Adrenal gland (tissue), 12 donors: ENCODE results near the gene NMUR1. TPM values are rescaled to one million over a fixed set of nuclear protein-coding genes. Genes with fewer than 3 reads are reported as not detected.
A peak's percentile ranks its signal among the peaks of the same experiment; 100 is the strongest.

Experiments used
- DNase-seq, 7 donors: peaks; one replicate each; pipeline ENCODE4 v3.0.0-alpha.2; 2019 to 2020
- H3K27ac ChIP-seq, 5 donors: fragments of 200-600 bp; sonication (generic) in 4 of 5; 1 replicate in 3 of 5; 2 replicates in 2 of 5; pipeline versions ENCODE4 v1.5.1 to v1.8.0; 2016 to 2020; ENCODE audit warnings: mild to moderate bottlenecking in 1 of 5
- H3K27me3 ChIP-seq: fragments of 200-600 bp; 2 replicates; pipeline ENCODE4 v1.8.0; 2021
- H3K36me3 ChIP-seq, 2 donors: fragments of 200-600 bp; replicated peaks in 1 of 2; 1 replicate in 1 of 2; 2 replicates in 1 of 2; pipeline versions ENCODE4 v1.5.1 to v1.8.0; 2018 to 2022
- H3K4me1 ChIP-seq, 2 donors: fragments of 200-600 bp; replicated peaks in 1 of 2; 1 replicate in 1 of 2; 2 replicates in 1 of 2; pipeline versions ENCODE4 v1.5.1 to v1.8.0; 2018 to 2021
- H3K4me3 ChIP-seq, 4 donors: fragments of 200-600 bp; sonication (generic) in 3 of 4; one replicate each; pipeline ENCODE4 v1.5.1; 2016 to 2018
- H3K9me3 ChIP-seq, 3 donors: fragments of 200-600 bp; sonication (generic) in 1 of 3; replicated peaks in 1 of 3; 1 replicate in 2 of 3; 2 replicates in 1 of 3; pipeline versions ENCODE4 v1.5.1 to v1.8.0; 2016 to 2021
- POLR2A ChIP-seq, 2 donors: fragments of 450-650 bp; IDR thresholded peaks; one replicate each; pipeline ENCODE4 v1.6.1; 2017; ENCODE audit warnings: antibody characterized with exemption in 2 of 2, mild to moderate bottlenecking in 2 of 2, moderate library complexity in 1 of 2
- WGBS, 4 donors: extraction: QIAGEN DNeasy Blood & Tissue Kit in 2 of 4; methylation state at CpG; one replicate each; pipeline versions ENCODE4 v1.1.5 to v1.1.7; 2013 to 2017; 5-methylcytosine and 5-hydroxymethylcytosine counted together
- intact Hi-C, 2 donors: fragments of 100-400 bp; cut with DNase I; formaldehyde crosslinking; loops; one replicate each; pipeline versions ENCODE4 v1.14.1 to v1.15.0; 2022 to 2023
- polyA plus RNA-seq, 3 donors: library from polyadenylated mRNA; stranded (reverse); fragments of 200-250 nt in 2 of 3; fragments of 350-450 nt in 1 of 3; fragmentation: Illumina TruSeq in 1 of 3; extraction: RNeasy Lipid Tissue Mini Kit (QIAGEN cat#74804) in 1 of 3; gene quantifications; one replicate each; pipeline ENCODE4 v1.2.3, GENCODE V29; 2013 to 2014
- total RNA-seq, 9 donors: library from RNA; depleted of rRNA in 4 of 9; stranded (reverse); fragments of >200 nt in 4 of 9; fragments of 120-200 nt in 1 of 9; fragmentation: NEBNext Ultra II Directional in 1 of 9; extraction: Animal tissue kit (Norgen Biotek cat#: 25700) in 1 of 9; gene quantifications; one replicate each; pipeline versions ENCODE4 v1.1.0 to v1.2.4, GENCODE V29; 2013 to 2023
- TF ChIP-seq, protein P1 (sequence below), 6 experiments: fragments of 450-650 bp in 4 of 6; fragments of 200-600 bp in 2 of 6; sonication (generic) in 1 of 6; IDR thresholded peaks; 1 replicate in 5 of 6; 2 replicates in 1 of 6; pipeline versions ENCODE4 v1.5.1 to v1.8.0; 2016 to 2021; ENCODE audit warnings: antibody characterized with exemption in 6 of 6, mild to moderate bottlenecking in 2 of 6, moderate library complexity in 1 of 6
- donor health status: healthy with polysubstance abuse.
- donor health status: Bipolar disorder and iron deficiency.
- donor health status: DM: yes; HTN: yes; CAD: no.
- donor health status: DM: no; HTN: no; CAD: no.
- donor health status: DM: no; HTN: no; CAD: no.
- donor health status: DM: yes; HTN: yes; CAD: no.

NMUR1 gene
- total and polyA plus RNA-seq, 12 donors, result 0.32 to 3.2 (median 1.3) TPM

DNA sequence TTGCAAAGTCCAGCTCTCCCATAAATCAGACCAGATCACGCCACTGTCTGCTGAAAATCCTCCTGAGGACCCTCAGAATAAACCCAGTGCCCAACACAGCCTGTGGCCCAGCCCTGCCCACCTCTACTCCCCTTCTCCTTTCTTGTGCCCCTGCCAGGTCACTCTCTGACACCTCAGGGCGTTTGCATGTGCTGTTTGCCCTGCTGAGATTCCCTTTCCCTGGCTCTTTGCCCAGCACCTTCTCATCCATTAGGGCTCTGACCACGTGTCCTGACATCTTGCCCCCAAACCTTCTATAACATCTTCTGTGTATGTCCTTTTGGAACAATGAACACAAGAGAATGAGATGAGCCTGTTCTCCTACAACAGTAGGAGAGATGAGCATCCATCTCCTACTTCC is 18.5 kb upstream of the NMUR1 start:
- no peaks in the 10 kb centered on the region for H3K27me3 ChIP-seq
- no peak overlapping the region for H3K4me3 ChIP-seq
- DNase-seq, result no peak
- intact Hi-C loops, result no loop called here
- H3K36me3 ChIP-seq, result no peaks in the 10 kb centered on the region
- H3K27ac ChIP-seq, result no peak overlapping the region
- H3K4me1 ChIP-seq, result peaks cover 0 to 5% of the 10 kb centered on the region in 2 donors
- WGBS, 4 donors, result 55 to 71% (median 69%) methylated on average over 3 of the region's 3 CpGs
- TF ChIP-seq POLR2A (IDR thresholded peaks at IDR 0.05), result no peak
- TF ChIP-seq, protein P1, sequence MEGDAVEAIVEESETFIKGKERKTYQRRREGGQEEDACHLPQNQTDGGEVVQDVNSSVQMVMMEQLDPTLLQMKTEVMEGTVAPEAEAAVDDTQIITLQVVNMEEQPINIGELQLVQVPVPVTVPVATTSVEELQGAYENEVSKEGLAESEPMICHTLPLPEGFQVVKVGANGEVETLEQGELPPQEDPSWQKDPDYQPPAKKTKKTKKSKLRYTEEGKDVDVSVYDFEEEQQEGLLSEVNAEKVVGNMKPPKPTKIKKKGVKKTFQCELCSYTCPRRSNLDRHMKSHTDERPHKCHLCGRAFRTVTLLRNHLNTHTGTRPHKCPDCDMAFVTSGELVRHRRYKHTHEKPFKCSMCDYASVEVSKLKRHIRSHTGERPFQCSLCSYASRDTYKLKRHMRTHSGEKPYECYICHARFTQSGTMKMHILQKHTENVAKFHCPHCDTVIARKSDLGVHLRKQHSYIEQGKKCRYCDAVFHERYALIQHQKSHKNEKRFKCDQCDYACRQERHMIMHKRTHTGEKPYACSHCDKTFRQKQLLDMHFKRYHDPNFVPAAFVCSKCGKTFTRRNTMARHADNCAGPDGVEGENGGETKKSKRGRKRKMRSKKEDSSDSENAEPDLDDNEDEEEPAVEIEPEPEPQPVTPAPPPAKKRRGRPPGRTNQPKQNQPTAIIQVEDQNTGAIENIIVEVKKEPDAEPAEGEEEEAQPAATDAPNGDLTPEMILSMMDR (IDR thresholded peaks at IDR 0.05), result no peak
- no peaks in the 10 kb centered on the region for H3K9me3 ChIP-seq

DNA sequence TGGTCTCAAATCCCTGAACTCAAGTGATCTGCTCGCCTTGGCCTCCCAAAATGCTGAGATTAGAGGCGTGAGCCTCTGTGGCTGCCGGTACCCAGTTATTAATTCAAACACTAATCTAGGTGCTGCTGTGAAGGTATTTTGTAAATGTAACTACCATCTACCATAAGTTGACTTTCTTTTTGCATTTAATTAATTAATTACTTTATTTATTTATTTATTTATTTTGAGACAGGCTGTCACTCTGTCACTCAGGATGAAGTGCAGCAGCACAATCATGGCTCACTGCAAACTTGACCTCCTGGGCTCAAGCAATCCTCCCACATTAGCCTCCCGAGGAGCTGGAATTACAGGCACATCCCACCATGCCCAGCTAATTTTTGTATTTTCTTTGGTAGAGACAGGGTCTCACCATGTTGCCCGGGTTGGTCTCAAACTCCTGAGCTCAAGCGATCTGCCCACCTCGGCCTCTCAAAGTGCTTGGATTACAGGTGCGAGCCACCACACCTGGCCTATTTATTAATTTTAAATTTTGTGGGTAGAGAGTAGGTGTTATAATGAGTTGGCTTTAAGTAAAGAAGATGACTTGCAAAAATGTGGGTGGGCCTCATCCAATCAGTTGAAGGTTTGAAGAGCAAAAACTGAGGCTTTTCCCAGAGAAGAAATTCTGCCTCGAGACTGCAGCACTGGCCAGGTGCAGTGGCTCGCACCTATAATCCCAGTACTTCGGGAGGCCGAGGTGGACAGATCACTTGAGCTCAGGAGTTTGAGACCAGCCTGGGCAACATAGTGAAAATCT is 17.3 kb upstream of the NMUR1 start:
- Histone ChIP-seq H3K4me1 (peaks cover 0 to 5% of the 10 kb centered on the region in 2 donors), H3K9me3 (no peaks in the 10 kb centered on the region), H3K27ac (no peak overlapping the region), H3K36me3 (no peaks in the 10 kb centered on the region), H3K27me3 (no peaks in the 10 kb centered on the region), H3K4me3 (no peak overlapping the region)
- 88 to 93% (median 92%) methylated on average over 12 of the region's 12 CpGs for WGBS, 4 donors
- intact Hi-C loops, result no loop called here
- DNase-seq, result no peak
- TF ChIP-seq, protein P1 (IDR thresholded peaks at IDR 0.05), result no peak
- no peak for TF ChIP-seq POLR2A (IDR thresholded peaks at IDR 0.05)

DNA sequence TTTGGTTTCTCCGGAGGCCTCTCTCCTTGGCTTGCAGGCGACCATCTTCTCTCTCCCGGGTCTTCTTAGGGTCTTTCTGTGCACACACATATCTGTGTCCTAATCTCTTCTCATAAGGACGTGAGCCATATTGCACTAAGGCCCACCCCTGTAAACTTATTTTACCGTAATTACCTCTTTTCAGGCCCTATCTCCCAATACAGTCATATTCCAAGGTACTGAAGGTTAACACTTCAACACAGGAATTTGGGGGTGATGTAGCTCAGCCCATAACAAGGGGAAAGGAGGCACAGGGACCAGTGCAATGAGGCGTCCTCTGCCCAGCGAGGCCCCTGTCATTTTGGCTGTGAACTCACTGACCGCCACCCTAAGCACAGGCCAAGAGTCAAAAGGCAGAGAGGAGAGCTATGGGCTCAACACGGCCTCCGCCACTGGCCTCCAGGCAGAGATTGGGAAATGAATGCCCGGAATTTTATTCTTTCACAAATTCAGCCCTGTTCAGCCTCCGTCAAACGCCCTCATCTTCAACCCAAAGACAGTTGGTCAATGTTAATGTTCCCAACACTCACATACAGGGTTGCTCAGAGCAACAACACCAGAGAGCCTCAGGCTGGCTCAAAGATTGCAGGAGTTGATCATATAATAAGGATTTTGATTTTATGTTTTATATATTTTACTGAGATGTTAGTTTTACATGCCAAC is 15.9 kb upstream of the NMUR1 start:
- H3K36me3 ChIP-seq, result no peaks in the 10 kb centered on the region
- intact Hi-C loops, result no loop called here
- no peak for DNase-seq
- TF ChIP-seq POLR2A (IDR thresholded peaks at IDR 0.05), result no peak
- TF ChIP-seq, protein P1 (IDR thresholded peaks at IDR 0.05), result no peak
- H3K27ac ChIP-seq, result peak overlapping the region in 2 of 5 donors; percentile 27 to 84
- no peaks in the 10 kb centered on the region for H3K27me3 ChIP-seq
- peaks cover 0 to 5% of the 10 kb centered on the region in 2 donors for H3K4me1 ChIP-seq
- no peak overlapping the region for H3K4me3 ChIP-seq
- WGBS, 4 donors, result 75 to 83% (median 78%) methylated on average over 13 of the region's 13 CpGs
- H3K9me3 ChIP-seq, result no peaks in the 10 kb centered on the region

DNA sequence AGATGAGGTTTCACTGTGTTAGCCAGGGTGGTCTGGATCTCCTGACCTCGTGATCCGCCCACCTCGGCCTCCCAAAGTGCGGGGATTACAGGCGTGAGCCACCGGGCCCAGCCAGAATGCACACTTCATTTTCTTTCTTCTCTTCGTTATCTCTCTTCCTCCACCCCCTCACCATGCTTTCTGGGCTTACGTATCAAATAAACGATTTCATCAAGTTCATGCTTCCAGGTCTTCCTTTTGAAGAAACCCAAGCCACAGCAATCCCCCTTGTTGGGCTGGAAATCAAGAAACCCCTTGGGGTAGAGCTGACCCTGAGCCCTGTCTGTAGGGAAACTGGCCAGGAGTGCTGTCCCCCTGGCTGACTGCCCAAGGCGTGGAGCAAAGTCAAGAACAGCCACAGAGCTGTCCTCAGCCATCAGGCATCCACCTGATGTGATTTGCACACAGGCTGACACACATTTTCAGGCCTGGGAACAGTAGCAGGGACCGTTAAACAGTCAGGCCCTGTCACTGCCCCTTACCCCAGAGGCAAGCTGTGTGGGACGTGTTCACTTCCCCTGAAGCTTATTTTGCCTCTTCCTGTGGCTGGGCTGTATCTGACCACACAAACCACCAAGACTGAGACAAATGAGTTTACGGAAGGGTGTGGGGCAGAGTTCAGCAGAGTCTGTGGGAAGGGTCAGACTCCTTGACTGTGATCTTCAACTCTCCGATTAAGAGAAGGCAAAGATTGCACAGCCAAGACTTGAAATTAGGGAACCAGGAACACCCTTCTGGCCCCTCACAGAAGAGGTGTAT is 15.1 kb upstream of the NMUR1 start:
- Histone ChIP-seq H3K36me3 (no peaks in the 10 kb centered on the region), H3K9me3 (no peaks in the 10 kb centered on the region), H3K4me3 (no peak overlapping the region), H3K27me3 (no peaks in the 10 kb centered on the region), H3K27ac (peak overlapping the region in 3 of 5 donors; percentile 27 to 84 (median 32)), H3K4me1 (peaks cover 0 to 5% of the 10 kb centered on the region in 2 donors)
- 36 to 54% (median 42%) methylated on average over 11 to 14 of the region's 14 CpGs for WGBS, 4 donors
- peak in 6 of 7 donors; percentile 37 to 67 (median 44) for DNase-seq
- TF ChIP-seq, protein P1 (IDR thresholded peaks at IDR 0.05), result no peak
- TF ChIP-seq POLR2A (IDR thresholded peaks at IDR 0.05), result no peak
- intact Hi-C loops, result no loop called here
